ENCODE data around the gene ALG12. TPM values are rescaled to one million over a fixed set of nuclear protein-coding genes. Genes with fewer than 3 reads are reported as not detected.

Gene ALG12
- 18.6 and 19.8 TPM in 2 replicates for total RNA-seq (2021)
- Bru-seq, nascent RNA: percentile 56 among the genes with signal in this experiment
- BruChase-seq, experiment 1, labeled RNA remaining after a 2-hour chase: percentile 56 among the genes with signal in this experiment
- BruChase-seq, experiment 2, labeled RNA remaining after a 6-hour chase: percentile 67 among the genes with signal in this experiment
- long read RNA-seq, full-length matches to known transcripts: 37 of 61 reads
- long read RNA-seq, partial matches to known transcripts: 8 of 61 reads
- long read RNA-seq, other reads (novel, unspliced or antisense): 16 of 61 reads

- CTCF ChIA-PET: interaction anchor here (0.5 kb wide), 1 partner anchor 150 kb away, joined by 3 read pairs; no protein-coding TSS in a partner anchor
- TF ChIP-seq CTCF (conservative IDR thresholded peaks at IDR 0.05; ENCODE audit: low read depth, low read length): no peak
- TF ChIP-seq EZH2 (IDR thresholded peaks at IDR 0.05; ENCODE audit: borderline replicate concordance, low read depth, low read length, poor library complexity, severe bottlenecking): no peak
- BruUV-seq (replicated peaks): no TSS peak
Measured at GRCh38 chr22:49917974-49918910, at the start of gene ALG12, which contains the start of gene CRELD2. Gene ALG12, minus strand, starts transcription at chr22:49918438. Its CDS starts 4,673 bp downstream, at chr22:49913765. Gene CRELD2, plus strand, starts transcription at chr22:49918634. Its CDS starts 136 bp downstream, at chr22:49918770.

GRCh38 chr22:49967706-49968208, 49.5 kb upstream of the ALG12 start:
- intact Hi-C loops (cut with micrococcal nuclease; ENCODE audit: unreplicated experiment): no loop called here
- peaks cover 27% of the 10 kb centered on the region for H3K4me1 ChIP-seq (ENCODE audit: insufficient read depth, low read length, poor library complexity, severe bottlenecking)
- no peaks in the 10 kb centered on the region for H3K27me3 ChIP-seq (replicated peaks; ENCODE audit: insufficient read depth, low read depth, low read length, poor library complexity)
- POLR2A ChIA-PET (ENCODE audit: low non-redundant PET): no interaction called here
- H3K36me3 ChIP-seq (ENCODE audit: insufficient read depth, low read length, poor library complexity, severe bottlenecking): peaks cover 18% of the 10 kb centered on the region
- CTCF ChIA-PET: no interaction called here
- TF ChIP-seq EZH2 (IDR thresholded peaks at IDR 0.05; ENCODE audit: borderline replicate concordance, low read depth, low read length, poor library complexity, severe bottlenecking) (no peak), CTCF (conservative IDR thresholded peaks at IDR 0.05; ENCODE audit: low read depth, low read length) (no peak)
- DNase-seq (ENCODE audit: low spot score): no peak
- no peak overlapping the region for H3K4me3 ChIP-seq (ENCODE audit: low read depth, low read length, poor library complexity, severe bottlenecking)
- H3K9me3 ChIP-seq (ENCODE audit: low read depth, low read length, poor library complexity, severe bottlenecking): no peaks in the 10 kb centered on the region
- BruUV-seq (replicated peaks): no TSS peak
- H3K27ac ChIP-seq (ENCODE audit: low read depth, low read length, poor library complexity, severe bottlenecking): no peak overlapping the region

More at GRCh38 chr22:49917974-49918910, at the start of gene ALG12, which contains the start of gene CRELD2:
- H3K4me3 ChIP-seq (ENCODE audit: low read depth, low read length, poor library complexity, severe bottlenecking): peak within 1 kb of the TSS; percentile 99
- peaks cover 3% of the 10 kb centered on the region for H3K36me3 ChIP-seq (ENCODE audit: insufficient read depth, low read length, poor library complexity, severe bottlenecking)
- H3K4me1 ChIP-seq (ENCODE audit: insufficient read depth, low read length, poor library complexity, severe bottlenecking): peaks cover 11% of the 10 kb centered on the region
- no peaks in the 10 kb centered on the region for H3K27me3 ChIP-seq (replicated peaks; ENCODE audit: insufficient read depth, low read depth, low read length, poor library complexity)
- H3K27ac ChIP-seq (ENCODE audit: low read depth, low read length, poor library complexity, severe bottlenecking): peak within 1 kb of the TSS; percentile 93
- POLR2A ChIA-PET (ENCODE audit: low non-redundant PET): interaction anchor here (0.6 kb wide), 2 partner anchors 29 to 136 kb away, joined by 4 to 11 read pairs; no protein-coding TSS in a partner anchor
- DNase-seq (ENCODE audit: low spot score): peak; percentile 97
- no peaks in the 10 kb centered on the region for H3K9me3 ChIP-seq (ENCODE audit: low read depth, low read length, poor library complexity, severe bottlenecking)
- intact Hi-C loops (cut with micrococcal nuclease; ENCODE audit: unreplicated experiment): loop anchor here (5.0 kb wide), 1 partner anchor 151 kb away; no protein-coding TSS in a partner anchor
